Caco-2 (cell line): Measurements from ENCODE around the gene AKT3. TPM values are rescaled to one million over a fixed set of nuclear protein-coding genes. Genes with fewer than 3 reads are reported as not detected.

Experiments
- BruUV-seq: library from RNA; stranded (reverse); fragments of 400-500 nt; replicated peaks from 2 replicates; lab custom pipeline; 2021; lab: Mats Ljungman, UMichigan
- CTCF ChIA-PET: fragments of 300-600 bp; sonication (Branson Sonifier 250); formaldehyde crosslinking; loops from one replicate; lab custom pipeline; 2022; ENCODE audit warnings: antibody characterized with exemption; lab: Charles Lee
- POLR2A ChIA-PET: fragments of 300-600 bp; sonication (Branson Sonifier 250); formaldehyde crosslinking; loops from one replicate; lab custom pipeline; 2022; ENCODE audit warnings: antibody characterized with exemption; lab: Charles Lee
- DNase-seq, 2 experiments: peaks; one replicate each; pipeline versions ENCODE4 v3.0.0 to v3.0.0-alpha.2; 2020 to 2022
- H3K27me3 ChIP-seq: replicated peaks from 2 replicates; pipeline ENCODE4 v1.6.0; 2011; ENCODE audit warnings: low read length; ENCODE audit not compliant: control insufficient read depth, insufficient read depth
- H3K36me3 ChIP-seq: 2 replicates; pipeline ENCODE4 v1.5.1; 2011; ENCODE audit warnings: low read length; ENCODE audit not compliant: control insufficient read depth, insufficient read depth
- H3K4me1 ChIP-seq: fragments of 250-450 bp; sonication (Bioruptor Pico); 2 replicates; pipeline ENCODE4 v1.5.1; 2020; ENCODE audit warnings: mild to moderate bottlenecking
- H3K4me3 ChIP-seq: 2 replicates; pipeline ENCODE4 v1.5.1; 2011; ENCODE audit warnings: low read depth, mild to moderate bottlenecking, control low read depth, low read length
- H3K9me3 ChIP-seq: fragments of 250-450 bp; sonication (Bioruptor Pico); 2 replicates; pipeline ENCODE4 v1.5.1; 2020; ENCODE audit warnings: mild to moderate bottlenecking, moderate library complexity
- H3K27ac Mint-ChIP-seq: one replicate; pipeline ENCODE4 v1.8.0; 2022; ENCODE audit warnings: mixed read lengths; ENCODE audit not compliant: unreplicated experiment
- H3K27me3 Mint-ChIP-seq: one replicate; pipeline ENCODE4 v1.8.0; 2022; ENCODE audit warnings: mixed read lengths; ENCODE audit not compliant: insufficient read depth, unreplicated experiment
- H3K36me3 Mint-ChIP-seq: one replicate; pipeline ENCODE4 v1.8.0; 2022; ENCODE audit warnings: mild to moderate bottlenecking, mixed read lengths; ENCODE audit not compliant: insufficient read depth, unreplicated experiment
- H3K4me1 Mint-ChIP-seq: one replicate; pipeline ENCODE4 v1.8.0; 2022; ENCODE audit warnings: low read depth, mixed read lengths; ENCODE audit not compliant: unreplicated experiment
- H3K4me3 Mint-ChIP-seq: one replicate; pipeline ENCODE4 v1.8.0; 2022; ENCODE audit warnings: mild to moderate bottlenecking, moderate library complexity, mixed read lengths; ENCODE audit not compliant: unreplicated experiment
- H3K9me3 Mint-ChIP-seq: one replicate; pipeline ENCODE4 v1.8.0; 2022; ENCODE audit warnings: mixed read lengths; ENCODE audit not compliant: unreplicated experiment
- CTCF ChIP-seq, 2 experiments: fragments of 200-600 bp in 1 of 2; IDR thresholded peaks; 1 replicate in 1 of 2; 2 replicates in 1 of 2; pipeline versions ENCODE4 v1.5.1 to v1.8.0; 2011 to 2022; ENCODE audit warnings: antibody characterized with exemption in 1 of 2, control low read depth in 1 of 2, inconsistent platforms in 1 of 2, low read depth in 1 of 2, low read length in 1 of 2, mild to moderate bottlenecking in 1 of 2, moderate library complexity in 1 of 2; ENCODE audit not compliant: insufficient read depth in 1 of 2, severe bottlenecking in 1 of 2, unreplicated experiment in 1 of 2
- intact Hi-C: fragments of 100-400 bp; cut with micrococcal nuclease; formaldehyde crosslinking; loops from one replicate; pipeline ENCODE4 v1.10.0; 2022; ENCODE audit not compliant: unreplicated experiment
- total RNA-seq: library from RNA; stranded (reverse); gene quantifications from 2 replicates; pipeline ENCODE4 v1.2.3, GENCODE V29; 2022

AKT3 gene
- total RNA-seq, 1 experiment from 2014 or later = 3.7 TPM

GRCh38 chr1:243469497-243469896, 380.5 kb downstream of the AKT3 start:
- no peaks in the 10 kb centered on the region for H3K36me3 Mint-ChIP-seq
- intact Hi-C loops = no loop called here
- H3K4me3 ChIP-seq = no peak overlapping the region
- no peaks in the 10 kb centered on the region for H3K4me1 ChIP-seq
- TF ChIP-seq CTCF (IDR thresholded peaks at IDR 0.05; ENCODE audit: insufficient read depth in 1 of 2, low read depth in 1 of 2, low read length in 1 of 2, severe bottlenecking in 1 of 2, unreplicated experiment in 1 of 2) = no peak
- no peaks in the 10 kb centered on the region for H3K9me3 ChIP-seq
- no TSS peak for BruUV-seq
- H3K4me1 Mint-ChIP-seq = no peaks in the 10 kb centered on the region
- H3K27me3 ChIP-seq = no peaks in the 10 kb centered on the region
- no peaks in the 10 kb centered on the region for H3K36me3 ChIP-seq
- CTCF ChIA-PET = no interaction called here
- no peak overlapping the region for H3K27ac Mint-ChIP-seq
- H3K4me3 Mint-ChIP-seq = no peak overlapping the region
- no peaks in the 10 kb centered on the region for H3K9me3 Mint-ChIP-seq
- DNase-seq = no peak
- POLR2A ChIA-PET = no interaction called here
- no peaks in the 10 kb centered on the region for H3K27me3 Mint-ChIP-seq

GRCh38 chr1:243465738-243466137, 384.3 kb downstream of the AKT3 start:
- Histone ChIP-seq H3K36me3 (no peaks in the 10 kb centered on the region), H3K9me3 (no peaks in the 10 kb centered on the region), H3K27me3 (no peaks in the 10 kb centered on the region), H3K4me3 (no peak overlapping the region), H3K4me1 (no peaks in the 10 kb centered on the region)
- no TSS peak for BruUV-seq
- Mint-ChIP-seq H3K36me3 (peaks cover 7% of the 10 kb centered on the region), H3K4me1 (no peaks in the 10 kb centered on the region), H3K27me3 (no peaks in the 10 kb centered on the region), H3K27ac (no peak overlapping the region), H3K4me3 (no peak overlapping the region), H3K9me3 (no peaks in the 10 kb centered on the region)
- ChIA-PET CTCF (no interaction called here), POLR2A (no interaction called here)
- intact Hi-C loops = no loop called here
- no peak for TF ChIP-seq CTCF (IDR thresholded peaks at IDR 0.05; ENCODE audit: insufficient read depth in 1 of 2, low read depth in 1 of 2, low read length in 1 of 2, severe bottlenecking in 1 of 2, unreplicated experiment in 1 of 2)
- no peak for DNase-seq

GRCh38 chr1:243465081-243465480, 385.0 kb downstream of the AKT3 start:
- intact Hi-C loops = no loop called here
- Mint-ChIP-seq H3K9me3 (no peaks in the 10 kb centered on the region), H3K36me3 (peaks cover 7% of the 10 kb centered on the region), H3K27me3 (no peaks in the 10 kb centered on the region), H3K4me1 (no peaks in the 10 kb centered on the region), H3K4me3 (no peak overlapping the region), H3K27ac (no peak overlapping the region)
- H3K9me3 ChIP-seq = no peaks in the 10 kb centered on the region
- CTCF ChIA-PET = no interaction called here
- no peak for TF ChIP-seq CTCF (IDR thresholded peaks at IDR 0.05; ENCODE audit: insufficient read depth in 1 of 2, low read depth in 1 of 2, low read length in 1 of 2, severe bottlenecking in 1 of 2, unreplicated experiment in 1 of 2)
- H3K36me3 ChIP-seq = no peaks in the 10 kb centered on the region
- no TSS peak for BruUV-seq
- H3K4me3 ChIP-seq = no peak overlapping the region
- H3K4me1 ChIP-seq = no peaks in the 10 kb centered on the region
- no peak for DNase-seq
- H3K27me3 ChIP-seq = no peaks in the 10 kb centered on the region
- POLR2A ChIA-PET = no interaction called here
